HL-60 (cell line): ENCODE results near the gene KIAA1671.

Experiments used
- DNase-seq, 2 experiments: peaks; one replicate each; pipeline ENCODE4 v3.0.0-alpha.2; 2010 to 2020; ENCODE audit warnings: low read depth in 1 of 2, low spot score in 1 of 2
- H3K27ac ChIP-seq: fragments of 250-450 bp; sonication (Bioruptor Pico); replicated peaks from 2 replicates; pipeline ENCODE4 v1.5.1; 2020; ENCODE audit warnings: mild to moderate bottlenecking, moderate library complexity
- H3K27me3 ChIP-seq: fragments of 250-450 bp; sonication (Bioruptor Pico); 2 replicates; pipeline ENCODE4 v1.5.1; 2021; ENCODE audit warnings: mild to moderate bottlenecking, moderate library complexity; ENCODE audit not compliant: insufficient read depth, poor library complexity, severe bottlenecking
- H3K4me3 ChIP-seq: replicated peaks from 2 replicates; pipeline ENCODE4 v1.5.1; 2011; ENCODE audit warnings: mild to moderate bottlenecking, control low read depth, low read length; ENCODE audit not compliant: insufficient read depth
- GABPA ChIP-seq: IDR thresholded peaks from 2 replicates; pipeline ENCODE4 v1.6.1; 2012; ENCODE audit warnings: low read depth
- POLR2AphosphoS5 ChIP-seq: IDR thresholded peaks from 2 replicates; pipeline ENCODE4 v1.6.1; 2012; ENCODE audit warnings: low read depth
- SPI1 ChIP-seq: IDR thresholded peaks from 2 replicates; pipeline ENCODE4 v1.6.1; 2012; ENCODE audit warnings: low read depth, mild to moderate bottlenecking, borderline replicate concordance
- TF ChIP-seq, protein P1 (sequence below): IDR thresholded peaks from 2 replicates; pipeline ENCODE4 v1.6.1; 2012; ENCODE audit warnings: low read depth; ENCODE audit not compliant: insufficient replicate concordance
- TF ChIP-seq, protein P2 (sequence below): IDR thresholded peaks from one replicate; pipeline ENCODE4 v1.5.1; 2011; ENCODE audit warnings: low read length, control low read depth, inconsistent platforms; ENCODE audit not compliant: insufficient read depth

KIAA1671 gene

DNA sequence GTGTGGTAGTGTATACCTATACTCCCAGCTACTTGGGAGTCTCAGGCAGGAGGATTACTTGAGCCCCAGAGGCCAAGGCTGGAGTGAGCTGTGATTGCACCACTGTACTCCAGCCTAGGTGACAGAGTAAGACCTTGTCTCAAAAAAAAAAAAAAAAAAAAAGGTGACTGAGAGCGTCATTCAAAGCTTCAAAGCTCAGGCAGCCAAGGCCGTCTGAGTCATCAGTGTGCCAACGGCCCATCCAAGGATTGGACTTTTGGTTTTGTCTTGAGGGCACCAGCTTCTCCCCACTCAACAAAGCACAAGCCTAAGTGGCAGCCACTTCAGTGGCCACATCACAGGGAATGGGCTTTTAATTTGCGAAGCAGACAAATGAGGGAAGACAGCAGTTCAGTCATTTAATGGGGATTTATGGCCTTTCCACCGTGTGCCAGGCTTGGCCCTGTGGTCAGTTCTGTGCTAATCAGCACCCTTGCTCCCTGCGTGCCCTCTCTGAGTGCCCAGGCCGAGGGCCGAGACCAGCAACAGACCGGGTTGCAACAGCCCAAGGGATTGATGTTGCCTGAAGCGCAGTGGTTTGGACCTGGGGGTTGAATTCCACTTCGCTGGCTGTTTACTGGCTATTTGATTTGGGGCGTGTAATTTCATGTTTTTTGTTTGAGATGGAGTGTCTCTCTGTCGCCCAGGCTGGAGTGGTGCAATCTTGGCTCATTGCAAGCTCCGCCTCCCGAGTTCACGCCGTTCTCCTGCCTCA is 216.9 kb downstream of the KIAA1671 start:
- no peak for DNase-seq
- TF ChIP-seq, protein P1, sequence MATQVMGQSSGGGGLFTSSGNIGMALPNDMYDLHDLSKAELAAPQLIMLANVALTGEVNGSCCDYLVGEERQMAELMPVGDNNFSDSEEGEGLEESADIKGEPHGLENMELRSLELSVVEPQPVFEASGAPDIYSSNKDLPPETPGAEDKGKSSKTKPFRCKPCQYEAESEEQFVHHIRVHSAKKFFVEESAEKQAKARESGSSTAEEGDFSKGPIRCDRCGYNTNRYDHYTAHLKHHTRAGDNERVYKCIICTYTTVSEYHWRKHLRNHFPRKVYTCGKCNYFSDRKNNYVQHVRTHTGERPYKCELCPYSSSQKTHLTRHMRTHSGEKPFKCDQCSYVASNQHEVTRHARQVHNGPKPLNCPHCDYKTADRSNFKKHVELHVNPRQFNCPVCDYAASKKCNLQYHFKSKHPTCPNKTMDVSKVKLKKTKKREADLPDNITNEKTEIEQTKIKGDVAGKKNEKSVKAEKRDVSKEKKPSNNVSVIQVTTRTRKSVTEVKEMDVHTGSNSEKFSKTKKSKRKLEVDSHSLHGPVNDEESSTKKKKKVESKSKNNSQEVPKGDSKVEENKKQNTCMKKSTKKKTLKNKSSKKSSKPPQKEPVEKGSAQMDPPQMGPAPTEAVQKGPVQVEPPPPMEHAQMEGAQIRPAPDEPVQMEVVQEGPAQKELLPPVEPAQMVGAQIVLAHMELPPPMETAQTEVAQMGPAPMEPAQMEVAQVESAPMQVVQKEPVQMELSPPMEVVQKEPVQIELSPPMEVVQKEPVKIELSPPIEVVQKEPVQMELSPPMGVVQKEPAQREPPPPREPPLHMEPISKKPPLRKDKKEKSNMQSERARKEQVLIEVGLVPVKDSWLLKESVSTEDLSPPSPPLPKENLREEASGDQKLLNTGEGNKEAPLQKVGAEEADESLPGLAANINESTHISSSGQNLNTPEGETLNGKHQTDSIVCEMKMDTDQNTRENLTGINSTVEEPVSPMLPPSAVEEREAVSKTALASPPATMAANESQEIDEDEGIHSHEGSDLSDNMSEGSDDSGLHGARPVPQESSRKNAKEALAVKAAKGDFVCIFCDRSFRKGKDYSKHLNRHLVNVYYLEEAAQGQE = no peak
- TF ChIP-seq GABPA (no peak), POLR2AphosphoS5 (no peak), SPI1 (no peak)
- TF ChIP-seq, protein P2, sequence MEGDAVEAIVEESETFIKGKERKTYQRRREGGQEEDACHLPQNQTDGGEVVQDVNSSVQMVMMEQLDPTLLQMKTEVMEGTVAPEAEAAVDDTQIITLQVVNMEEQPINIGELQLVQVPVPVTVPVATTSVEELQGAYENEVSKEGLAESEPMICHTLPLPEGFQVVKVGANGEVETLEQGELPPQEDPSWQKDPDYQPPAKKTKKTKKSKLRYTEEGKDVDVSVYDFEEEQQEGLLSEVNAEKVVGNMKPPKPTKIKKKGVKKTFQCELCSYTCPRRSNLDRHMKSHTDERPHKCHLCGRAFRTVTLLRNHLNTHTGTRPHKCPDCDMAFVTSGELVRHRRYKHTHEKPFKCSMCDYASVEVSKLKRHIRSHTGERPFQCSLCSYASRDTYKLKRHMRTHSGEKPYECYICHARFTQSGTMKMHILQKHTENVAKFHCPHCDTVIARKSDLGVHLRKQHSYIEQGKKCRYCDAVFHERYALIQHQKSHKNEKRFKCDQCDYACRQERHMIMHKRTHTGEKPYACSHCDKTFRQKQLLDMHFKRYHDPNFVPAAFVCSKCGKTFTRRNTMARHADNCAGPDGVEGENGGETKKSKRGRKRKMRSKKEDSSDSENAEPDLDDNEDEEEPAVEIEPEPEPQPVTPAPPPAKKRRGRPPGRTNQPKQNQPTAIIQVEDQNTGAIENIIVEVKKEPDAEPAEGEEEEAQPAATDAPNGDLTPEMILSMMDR = no peak
- no peak overlapping the region for H3K27ac ChIP-seq
- no peak overlapping the region for H3K4me3 ChIP-seq
- no peaks in the 10 kb centered on the region for H3K27me3 ChIP-seq

DNA sequence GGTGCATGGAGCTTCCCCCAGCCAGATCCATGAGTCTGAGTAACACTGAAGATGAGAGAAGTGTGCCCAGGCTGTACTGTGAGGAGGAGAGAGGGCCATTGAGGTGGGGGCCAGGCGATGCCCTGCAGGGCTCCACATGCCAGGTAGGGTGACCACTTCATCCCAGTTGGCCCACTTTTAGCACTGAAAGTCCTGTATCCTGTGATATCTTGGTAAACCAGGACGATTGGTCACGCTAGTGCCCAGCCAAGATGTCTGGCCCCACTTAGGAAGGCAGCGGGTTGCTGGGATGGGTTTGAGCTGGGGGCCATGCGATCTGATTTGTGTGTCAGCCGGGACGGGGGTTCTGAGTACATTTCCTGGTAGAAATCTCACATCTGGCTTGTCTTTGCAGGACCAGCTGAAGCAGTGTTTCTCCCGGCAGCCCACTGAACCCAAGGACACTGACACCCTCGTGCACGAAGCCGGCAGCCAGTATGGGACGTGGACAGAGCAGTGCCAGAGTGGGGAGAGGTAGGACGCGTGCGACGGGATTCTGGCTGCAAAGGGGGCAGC is 218.0 kb downstream of the KIAA1671 start:
- Histone ChIP-seq H3K27me3 (no peaks in the 10 kb centered on the region), H3K4me3 (no peak overlapping the region), H3K27ac (no peak overlapping the region)
- no peak for DNase-seq
- TF ChIP-seq, protein P2 = no peak
- TF ChIP-seq SPI1 (no peak), POLR2AphosphoS5 (no peak), GABPA (no peak)
- TF ChIP-seq, protein P1 = no peak

DNA sequence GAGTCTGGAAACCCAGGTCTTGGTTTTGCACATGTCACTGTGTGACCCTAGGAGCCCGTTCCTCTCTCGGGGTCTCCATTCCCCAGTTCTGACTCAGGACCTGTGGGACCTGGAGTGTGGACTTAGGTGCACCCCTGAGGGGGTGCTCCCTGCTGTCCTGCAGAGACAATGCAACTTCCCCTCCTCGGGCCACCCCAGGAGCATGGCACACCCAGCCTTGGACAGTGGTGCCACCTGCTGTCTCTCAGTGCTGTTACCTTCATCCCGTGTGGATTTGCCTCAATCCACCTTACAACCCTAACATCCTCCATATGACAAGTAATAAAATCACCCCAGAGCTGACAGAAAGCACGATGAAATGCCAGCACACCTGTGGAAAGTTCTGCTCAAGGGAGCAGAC is 219.6 kb downstream of the KIAA1671 start:
- Histone ChIP-seq H3K27ac (no peak overlapping the region), H3K4me3 (no peak overlapping the region), H3K27me3 (no peaks in the 10 kb centered on the region)
- TF ChIP-seq GABPA = no peak
- TF ChIP-seq, protein P2 = no peak
- no peak for TF ChIP-seq SPI1
- TF ChIP-seq, protein P1 = no peak
- TF ChIP-seq POLR2AphosphoS5 = no peak
- DNase-seq = no peak
